Myometrial cell (primary cell): Measurements from ENCODE around the gene NOP58. TPM values are rescaled to one million over a fixed set of nuclear protein-coding genes. Genes with fewer than 3 reads are reported as not detected.

Experiments
- total RNA-seq: library from RNA; depleted of rRNA; stranded (reverse); fragments of >200 nt; gene quantifications from 2 replicates; pipeline ENCODE4 v1.2.3, GENCODE V29; 2015

The NOP58 gene
- 40.1 and 78.3 TPM in 2 replicates for total RNA-seq

DNA sequence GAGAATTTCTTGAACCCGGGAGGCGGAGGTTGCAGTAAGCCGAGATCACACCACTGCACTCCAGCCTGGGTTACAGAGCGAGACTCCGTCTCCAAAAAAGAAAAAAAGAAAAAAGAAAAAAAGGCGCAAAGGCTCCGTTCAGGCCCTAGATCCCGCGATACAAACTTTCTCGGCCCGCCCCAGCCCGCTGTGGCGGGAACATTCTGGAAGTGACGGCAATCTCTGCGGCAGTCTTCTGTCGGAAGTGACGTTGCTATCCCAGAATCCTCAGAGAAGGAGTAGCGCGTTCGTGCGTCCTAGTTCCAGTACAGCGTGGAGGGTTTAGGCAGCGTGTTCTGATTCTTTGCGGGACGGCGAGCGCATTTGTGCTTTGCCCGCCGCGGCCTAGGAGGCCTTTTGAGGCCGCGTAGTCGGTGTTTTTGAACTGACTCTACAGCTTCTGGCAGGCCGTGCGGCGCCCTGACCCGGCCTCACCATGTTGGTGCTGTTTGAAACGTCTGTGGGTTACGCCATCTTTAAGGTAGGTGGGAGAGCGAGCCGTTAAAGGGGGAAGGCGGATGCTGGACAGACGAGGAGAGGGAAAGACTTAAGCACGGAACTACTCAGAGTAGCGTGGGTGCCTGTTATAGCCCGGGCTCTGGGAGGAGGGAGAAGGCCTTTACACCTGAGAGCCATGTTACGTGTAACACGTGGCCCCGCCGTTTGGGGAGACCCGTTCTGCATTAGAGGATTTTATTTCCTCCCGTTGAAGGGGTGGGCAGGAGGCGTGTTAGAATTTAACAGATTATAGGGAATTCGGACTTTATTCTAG lies at the start of gene NOP58:
Gene NOP58 (plus strand): TSS at position 297 of the 811 bp plus-strand sequence. CDS start 179 bp downstream, at position 476.

GRCh38 chr2:202238234-202239197 lies 27.0 kb upstream of the NOP58 start, which contains the start of gene SUMO1:
Gene SUMO1 (minus strand): TSS chr2:202238597. CDS start chr2:202238451, 146 bp downstream.

Other genes with a start within 250 kb of the NOP58 start
- 12.1 and 16.1 TPM in 2 replicates for gene FZD7, start 231.9 kb upstream of the NOP58 start, total RNA-seq
- gene KIAA2012, start 192.5 kb upstream of the NOP58 start, total RNA-seq: not detected in 2 replicates
- gene SUMO1, start 27.2 kb upstream of the NOP58 start, total RNA-seq: 101 and 144 TPM in 2 replicates
- gene BMPR2, start 110.6 kb downstream of the NOP58 start, total RNA-seq: 13.8 and 18.1 TPM in 2 replicates